Neural cell (in vitro differentiated cells): ENCODE data around the gene BTBD7.

Experiments used
- EP300 ChIP-seq: fragments of 450-650 bp; conservative IDR thresholded peaks from 2 replicates; pipeline ENCODE4 v1.6.1; 2014; ENCODE audit warnings: antibody characterized with exemption, mild to moderate bottlenecking, moderate library complexity; ENCODE audit not compliant: poor library complexity, severe bottlenecking
- EZH2 ChIP-seq: fragments of 200-600, 300-800 bp; shearing (Covaris generic), sonication (generic); IDR thresholded peaks from 2 replicates; pipeline ENCODE4 v1.6.1; 2014; ENCODE audit warnings: antibody characterized with exemption, low read length, borderline replicate concordance, mild to moderate bottlenecking; ENCODE audit not compliant: insufficient read depth, poor library complexity, severe bottlenecking
- MXI1 ChIP-seq: fragments of 450-650 bp; conservative IDR thresholded peaks from 2 replicates; pipeline ENCODE4 v1.6.1; 2014; ENCODE audit warnings: antibody characterized with exemption, mild to moderate bottlenecking; ENCODE audit not compliant: poor library complexity, severe bottlenecking
- POLR2AphosphoS5 ChIP-seq: IDR thresholded peaks from 2 replicates; pipeline ENCODE4 v1.6.1; 2012
- SMC3 ChIP-seq: fragments of 450-650 bp; conservative IDR thresholded peaks from 2 replicates; pipeline ENCODE4 v1.6.1; 2014; ENCODE audit warnings: antibody characterized with exemption, mild to moderate bottlenecking, moderate library complexity; ENCODE audit not compliant: poor library complexity
- TAF1 ChIP-seq: IDR thresholded peaks from 2 replicates; pipeline ENCODE4 v1.6.1; 2012; ENCODE audit warnings: low read depth
- TF ChIP-seq, protein P1 (sequence below): fragments of 450-650 bp; IDR thresholded peaks from 2 replicates; pipeline ENCODE4 v1.5.1; 2014; ENCODE audit warnings: antibody characterized with exemption, mild to moderate bottlenecking, moderate library complexity; ENCODE audit not compliant: poor library complexity, severe bottlenecking

DNA sequence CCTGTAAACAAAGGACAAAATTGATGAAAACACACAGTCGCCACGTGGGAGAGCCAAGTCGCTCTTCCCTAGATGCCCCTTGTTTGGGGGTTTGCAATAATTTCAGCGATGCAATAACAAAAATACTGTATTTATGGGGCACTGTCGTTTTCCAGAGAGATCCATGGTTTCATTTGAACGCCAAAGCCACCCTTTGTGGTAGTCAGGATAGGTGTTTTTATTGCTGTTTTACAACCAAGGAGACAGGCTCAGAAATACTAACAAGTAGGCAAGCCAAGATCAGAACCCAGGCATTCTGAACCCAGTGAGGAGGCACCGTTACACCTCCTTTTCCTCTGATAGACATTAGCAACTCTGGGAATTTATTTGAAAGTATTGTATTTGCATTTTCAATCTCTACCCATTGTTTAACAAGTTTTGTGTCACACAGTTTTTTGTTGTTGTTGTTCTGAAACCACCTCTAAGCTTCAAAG is 831 bp upstream of the BTBD7 start:
- TF ChIP-seq EZH2 = no peak
- TF ChIP-seq TAF1 = no peak
- TF ChIP-seq POLR2AphosphoS5 = no peak
- TF ChIP-seq, protein P1, sequence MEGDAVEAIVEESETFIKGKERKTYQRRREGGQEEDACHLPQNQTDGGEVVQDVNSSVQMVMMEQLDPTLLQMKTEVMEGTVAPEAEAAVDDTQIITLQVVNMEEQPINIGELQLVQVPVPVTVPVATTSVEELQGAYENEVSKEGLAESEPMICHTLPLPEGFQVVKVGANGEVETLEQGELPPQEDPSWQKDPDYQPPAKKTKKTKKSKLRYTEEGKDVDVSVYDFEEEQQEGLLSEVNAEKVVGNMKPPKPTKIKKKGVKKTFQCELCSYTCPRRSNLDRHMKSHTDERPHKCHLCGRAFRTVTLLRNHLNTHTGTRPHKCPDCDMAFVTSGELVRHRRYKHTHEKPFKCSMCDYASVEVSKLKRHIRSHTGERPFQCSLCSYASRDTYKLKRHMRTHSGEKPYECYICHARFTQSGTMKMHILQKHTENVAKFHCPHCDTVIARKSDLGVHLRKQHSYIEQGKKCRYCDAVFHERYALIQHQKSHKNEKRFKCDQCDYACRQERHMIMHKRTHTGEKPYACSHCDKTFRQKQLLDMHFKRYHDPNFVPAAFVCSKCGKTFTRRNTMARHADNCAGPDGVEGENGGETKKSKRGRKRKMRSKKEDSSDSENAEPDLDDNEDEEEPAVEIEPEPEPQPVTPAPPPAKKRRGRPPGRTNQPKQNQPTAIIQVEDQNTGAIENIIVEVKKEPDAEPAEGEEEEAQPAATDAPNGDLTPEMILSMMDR = no peak
- no peak for TF ChIP-seq EP300
- TF ChIP-seq MXI1 = peak; percentile 64
- TF ChIP-seq SMC3 = no peak
